IMR-90 (cell line): ENCODE results near the gene ATRAID. TPM values are rescaled to one million over a fixed set of nuclear protein-coding genes. Genes with fewer than 3 reads are reported as not detected.

ENCODE experiments used
- ATAC-seq: fragments of 200-7000 bp; cut with Tn5 transposase; 2 replicates; pipeline ENCODE4 v1.9.1; 2020; ENCODE audit warnings: low read depth, mild to moderate bottlenecking, moderate library complexity
- BruUV-seq: library from RNA; stranded (reverse); fragments of 400-500 nt; replicated peaks from 2 replicates; lab custom pipeline; 2021; lab: Mats Ljungman, UMichigan
- CTCF ChIA-PET: fragments of 300-600 bp; formaldehyde crosslinking; extraction: SDS; loops from one replicate; lab custom pipeline; 2021; ENCODE audit warnings: antibody characterized with exemption; lab: Yijun Ruan, JAX
- POLR2A ChIA-PET: fragments of 300-600 bp; sonication (Branson Sonifier 250); formaldehyde crosslinking; loops from one replicate; lab custom pipeline; 2022; ENCODE audit warnings: antibody characterized with exemption; ENCODE audit not compliant: unreplicated experiment; lab: Charles Lee
- DNase-seq: peaks from one replicate; pipeline ENCODE4 v3.0.0; 2013
- H2AFZ ChIP-seq: replicated peaks from 2 replicates; pipeline ENCODE3; 2013; ENCODE audit warnings: low read length, mild to moderate bottlenecking; ENCODE audit not compliant: poor library complexity
- H2AK5ac ChIP-seq: 2 replicates; pipeline ENCODE4 v1.6.1; 2013; ENCODE audit warnings: low read depth, low read length, inconsistent platforms
- H2AK9ac ChIP-seq: replicated peaks from 2 replicates; pipeline ENCODE3; 2013; ENCODE audit warnings: mild to moderate bottlenecking, low read depth, low read length, moderate library complexity; ENCODE audit not compliant: poor library complexity
- H2BK120ac ChIP-seq: 2 replicates; pipeline ENCODE4 v1.6.1; 2013; ENCODE audit warnings: low read depth, low read length, inconsistent platforms
- H2BK15ac ChIP-seq: 3 replicates; pipeline ENCODE4 v1.6.1; 2013; ENCODE audit warnings: low read depth, low read length, inconsistent platforms
- H2BK20ac ChIP-seq: 2 replicates; pipeline ENCODE4 v1.6.1; 2013; ENCODE audit warnings: low read depth, mild to moderate bottlenecking, inconsistent platforms, low read length, moderate library complexity
- H2BK5ac ChIP-seq: 2 replicates; pipeline ENCODE4 v1.6.1; 2013; ENCODE audit warnings: mild to moderate bottlenecking, low read depth, low read length, inconsistent platforms; ENCODE audit not compliant: poor library complexity, severe bottlenecking
- H3K14ac ChIP-seq: replicated peaks from 2 replicates; pipeline ENCODE4 v1.6.1; 2013; ENCODE audit warnings: low read depth, low read length, inconsistent platforms
- H3K18ac ChIP-seq: 2 replicates; pipeline ENCODE4 v1.6.1; 2013; ENCODE audit warnings: low read depth, low read length, control low read depth
- H3K23ac ChIP-seq: 2 replicates; pipeline ENCODE4 v1.6.1; 2013; ENCODE audit warnings: low read depth, low read length, inconsistent platforms
- H3K27ac ChIP-seq: 2 replicates; pipeline ENCODE4 v1.5.1; 2013; ENCODE audit warnings: mild to moderate bottlenecking, control low read depth, low read length; ENCODE audit not compliant: insufficient read depth
- H3K27me3 ChIP-seq: 2 replicates; pipeline ENCODE4 v1.6.1; 2013; ENCODE audit warnings: low read length; ENCODE audit not compliant: control insufficient read depth, insufficient read depth
- H3K36me3 ChIP-seq: 2 replicates; pipeline ENCODE4 v1.6.1; 2013; ENCODE audit warnings: low read length, mixed read lengths; ENCODE audit not compliant: control insufficient read depth, insufficient read depth
- H3K4ac ChIP-seq: 2 replicates; pipeline ENCODE4 v1.6.1; 2013; ENCODE audit warnings: low read depth, low read length, inconsistent platforms
- H3K4me1 ChIP-seq: 2 replicates; pipeline ENCODE4 v1.6.1; 2013; ENCODE audit warnings: low read length, mixed read lengths; ENCODE audit not compliant: control insufficient read depth, insufficient read depth
- H3K4me2 ChIP-seq: 2 replicates; pipeline ENCODE4 v1.6.1; 2013; ENCODE audit warnings: low read depth, mild to moderate bottlenecking, control low read depth, low read length, moderate library complexity
- H3K4me3 ChIP-seq: 2 replicates; pipeline ENCODE4 v1.5.1; 2013; ENCODE audit warnings: low read depth, mild to moderate bottlenecking, control low read depth, low read length, moderate library complexity; ENCODE audit not compliant: insufficient read depth
- H3K56ac ChIP-seq: 2 replicates; pipeline ENCODE4 v1.6.1; 2013; ENCODE audit warnings: low read length, inconsistent platforms; ENCODE audit not compliant: insufficient read depth; ENCODE audit errors: extremely low read depth
- H3K79me1 ChIP-seq, 2 experiments: 2 replicates each; pipeline ENCODE4 v1.6.1; 2013; ENCODE audit warnings: low read length in 2 of 2, inconsistent platforms in 1 of 2, low read depth in 1 of 2
- H3K9ac ChIP-seq: 2 replicates; pipeline ENCODE4 v1.6.1; 2013; ENCODE audit warnings: low read depth, low read length, control low read depth
- H3K9me1 ChIP-seq: 2 replicates; pipeline ENCODE4 v1.6.1; 2013; ENCODE audit warnings: low read length, inconsistent platforms; ENCODE audit not compliant: insufficient read depth
- H3K9me3 ChIP-seq: 2 replicates; pipeline ENCODE4 v1.6.1; 2013; ENCODE audit warnings: low read length; ENCODE audit not compliant: control insufficient read depth, insufficient read depth
- H4K20me1 ChIP-seq: 2 replicates; pipeline ENCODE4 v1.6.1; 2013; ENCODE audit warnings: low read length, inconsistent platforms; ENCODE audit not compliant: insufficient read depth
- H4K5ac ChIP-seq: 2 replicates; pipeline ENCODE4 v1.6.1; 2013; ENCODE audit warnings: mild to moderate bottlenecking, low read depth, low read length, control low read depth
- H4K8ac ChIP-seq, 2 experiments: 2 replicates each; pipeline ENCODE4 v1.6.1; 2013; ENCODE audit warnings: low read depth in 2 of 2, low read length in 2 of 2, control low read depth in 1 of 2, inconsistent platforms in 1 of 2
- H4K91ac ChIP-seq: 2 replicates; pipeline ENCODE4 v1.6.1; 2013; ENCODE audit warnings: low read depth, low read length, inconsistent platforms; ENCODE audit not compliant: insufficient read depth
- MAFK ChIP-seq: IDR thresholded peaks from 2 replicates; pipeline ENCODE4 v1.6.1; 2012; ENCODE audit warnings: low read depth, low read length, improper control_type of control experiment
- MAZ ChIP-seq: IDR thresholded peaks from 2 replicates; pipeline ENCODE4 v1.6.1; 2012; ENCODE audit warnings: low read depth, mild to moderate bottlenecking, low read length, improper control_type of control experiment, moderate library complexity, borderline replicate concordance
- MXI1 ChIP-seq: IDR thresholded peaks from 2 replicates; pipeline ENCODE4 v1.6.1; 2012; ENCODE audit warnings: low read depth, mild to moderate bottlenecking, low read length, moderate library complexity, borderline replicate concordance
- NFE2L2 ChIP-seq: fragments of 150-350 bp; IDR thresholded peaks from 2 replicates; pipeline ENCODE4 v1.6.1; 2016; ENCODE audit warnings: low read depth, mild to moderate bottlenecking, low read length
- POLR2A ChIP-seq: IDR thresholded peaks from 2 replicates; pipeline ENCODE4 v1.6.1; 2012; ENCODE audit warnings: mild to moderate bottlenecking, low read depth, low read length
- RAD21 ChIP-seq: IDR thresholded peaks from 2 replicates; pipeline ENCODE4 v1.6.1; 2012; ENCODE audit warnings: low read length, improper control_type of control experiment
- RCOR1 ChIP-seq: IDR thresholded peaks from 2 replicates; pipeline ENCODE4 v1.6.1; 2012; ENCODE audit warnings: mild to moderate bottlenecking, low read length, improper control_type of control experiment; ENCODE audit not compliant: insufficient replicate concordance
- RFX5 ChIP-seq: IDR thresholded peaks from 2 replicates; pipeline ENCODE4 v1.8.0; 2012; ENCODE audit warnings: low read depth, mild to moderate bottlenecking, low read length, moderate library complexity
- SMC3 ChIP-seq: fragments of 150-350 bp; IDR thresholded peaks from 2 replicates; pipeline ENCODE4 v1.6.1; 2016; ENCODE audit warnings: low read depth, mild to moderate bottlenecking, antibody characterized with exemption, low read length, moderate library complexity
- WGBS, 2 experiments: methylation state at CpG; one replicate each; pipeline versions ENCODE4 v1.1.5 to v1.1.7; 2013; ENCODE audit warnings: missing lambda C conversion rate in 2 of 2; ENCODE audit not compliant: insufficient read length in 1 of 2; ENCODE audit errors: extremely low coverage in 2 of 2; 5-methylcytosine and 5-hydroxymethylcytosine counted together
- dilution Hi-C: fragments of 300-500 bp; cut with HindIII; formaldehyde crosslinking; loops from one replicate; pipeline ENCODE4 v1.14.3; 2018; ENCODE audit warnings: low sequenced_read_pairs; ENCODE audit not compliant: unreplicated experiment
- in situ Hi-C: fragments of 300-500 bp; cut with MboI; formaldehyde crosslinking; loops from 3 replicates; pipeline ENCODE4 v1.14.3; 2019; ENCODE audit warnings: low sequenced_read_pairs, inconsistent platforms, mixed read lengths
- intact Hi-C: fragments of 100-400 bp; cut with micrococcal nuclease; formaldehyde crosslinking; loops from 2 replicates; pipeline ENCODE4 v1.10.0; 2022
- polyA plus RNA-seq, 3 experiments: library from polyadenylated mRNA; depleted of rRNA; stranded (reverse); fragments of >200 nt; gene quantifications; 2 replicates each; pipeline ENCODE4 v1.2.3, GENCODE V29; 2012; ENCODE audit warnings: low replicate concordance in 1 of 3
- total RNA-seq: library from RNA; depleted of rRNA; stranded (reverse); fragments of >200 nt; gene quantifications from 2 replicates; pipeline ENCODE4 v1.2.3, GENCODE V29; 2012
- TF ChIP-seq, protein P1 (sequence below): fragments of 150-350 bp; IDR thresholded peaks from 2 replicates; pipeline ENCODE4 v1.6.1; 2016; ENCODE audit warnings: low read depth, mild to moderate bottlenecking, low read length, moderate library complexity, borderline replicate concordance

ATRAID gene
- total and polyA plus RNA-seq, 2 of the 4 experiments (the other 2 are of a cell fraction), result 138 to 173 TPM

DNA sequence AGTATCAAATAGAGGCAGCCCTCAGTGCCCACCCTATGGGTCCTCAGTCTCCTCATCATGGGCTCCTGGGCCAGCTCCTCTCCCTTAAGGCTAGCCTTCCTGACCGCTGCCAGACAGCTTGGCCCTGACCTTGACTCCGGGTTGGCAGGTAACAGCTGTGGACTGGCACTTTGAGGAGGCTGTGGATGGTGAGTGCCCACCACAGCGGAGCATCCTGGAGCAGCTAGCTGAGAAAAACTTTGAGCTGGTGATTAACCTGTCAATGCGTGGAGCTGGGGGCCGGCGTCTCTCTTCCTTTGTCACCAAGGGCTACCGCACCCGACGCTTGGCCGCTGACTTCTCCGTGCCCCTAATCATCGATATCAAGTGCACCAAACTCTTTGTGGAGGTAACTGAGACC, 24.3 kb downstream of the ATRAID start:
- no peak for DNase-seq
- dilution Hi-C loops, result no loop called here
- Histone ChIP-seq H2AFZ (no peak overlapping the region), H3K4me2 (no peak overlapping the region), H2AK5ac (no peak overlapping the region), H3K9ac (no peak overlapping the region), H3K9me3 (no peaks in the 10 kb centered on the region), H3K27me3 (no peaks in the 10 kb centered on the region), H4K8ac (no peak overlapping the region), H3K9me1 (no peaks in the 10 kb centered on the region; the same call in 1 of the 2 replicates), H3K14ac (no peak overlapping the region), H2AK9ac (no peak overlapping the region), H2BK5ac (no peak overlapping the region), H2BK15ac (no peak overlapping the region), H3K56ac (no peak overlapping the region), H3K79me1 (no peaks in the 10 kb centered on the region; a peak in 1 of 4 replicates), H3K4me3 (no peak overlapping the region), H4K20me1 (no peaks in the 10 kb centered on the region), H3K18ac (no peak overlapping the region), H3K23ac (no peak overlapping the region), H3K4ac (no peak overlapping the region), H4K5ac (no peak overlapping the region), H3K4me1 (no peaks in the 10 kb centered on the region), H2BK20ac (no peak overlapping the region), H2BK120ac (no peak overlapping the region), H3K27ac (no peak overlapping the region), H3K36me3 (peaks cover 88% of the 10 kb centered on the region), H4K91ac (no peak overlapping the region)
- ChIA-PET CTCF (no interaction called here), POLR2A (no interaction called here)
- in situ Hi-C loops, result no loop called here
- no peak for ATAC-seq
- no TSS peak for BruUV-seq
- TF ChIP-seq POLR2A, result no peak
- TF ChIP-seq RCOR1, result no peak
- TF ChIP-seq RFX5, result no peak
- TF ChIP-seq NFE2L2, result no peak
- TF ChIP-seq SMC3, result no peak
- TF ChIP-seq MAFK, result no peak
- TF ChIP-seq RAD21, result no peak
- TF ChIP-seq, protein P1, sequence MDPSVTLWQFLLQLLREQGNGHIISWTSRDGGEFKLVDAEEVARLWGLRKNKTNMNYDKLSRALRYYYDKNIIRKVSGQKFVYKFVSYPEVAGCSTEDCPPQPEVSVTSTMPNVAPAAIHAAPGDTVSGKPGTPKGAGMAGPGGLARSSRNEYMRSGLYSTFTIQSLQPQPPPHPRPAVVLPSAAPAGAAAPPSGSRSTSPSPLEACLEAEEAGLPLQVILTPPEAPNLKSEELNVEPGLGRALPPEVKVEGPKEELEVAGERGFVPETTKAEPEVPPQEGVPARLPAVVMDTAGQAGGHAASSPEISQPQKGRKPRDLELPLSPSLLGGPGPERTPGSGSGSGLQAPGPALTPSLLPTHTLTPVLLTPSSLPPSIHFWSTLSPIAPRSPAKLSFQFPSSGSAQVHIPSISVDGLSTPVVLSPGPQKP, result no peak
- no peak for TF ChIP-seq MXI1
- no peak for TF ChIP-seq MAZ
- intact Hi-C loops, result no loop called here
- 99% methylated on average over 7 of the region's 12 CpGs; no CpG with 5 or more reads in 1 of the 2 experiments for WGBS, 2 experiments
